SKM-1 (cell line): ENCODE results near the gene MCM8.

Source experiments
- DNase-seq: peaks from one replicate; lab custom pipeline; 2025; ENCODE audit not compliant: unreplicated experiment; lab: John Stamatoyannopoulos, UW

The MCM8 gene

DNA sequence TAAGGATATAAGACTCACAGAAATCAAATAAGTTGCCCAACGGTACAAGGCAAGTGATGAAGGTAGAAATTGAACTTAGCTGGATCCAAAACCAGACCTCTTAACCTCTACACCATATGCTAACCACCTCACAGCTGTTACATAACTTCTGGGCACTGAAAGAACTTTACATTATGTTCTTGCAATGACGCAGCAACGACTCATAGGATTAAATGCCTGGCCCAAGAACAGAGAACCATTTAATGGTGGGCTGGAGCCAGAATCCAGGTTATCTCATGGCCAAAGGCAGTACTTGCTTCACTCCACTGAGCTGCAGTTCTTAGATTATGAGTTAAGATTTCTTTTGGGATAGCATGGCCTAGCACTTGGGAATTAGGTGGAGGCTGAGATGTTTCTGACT lies 4.5 kb upstream of the MCM8 start:
- DNase-seq = no peak

DNA sequence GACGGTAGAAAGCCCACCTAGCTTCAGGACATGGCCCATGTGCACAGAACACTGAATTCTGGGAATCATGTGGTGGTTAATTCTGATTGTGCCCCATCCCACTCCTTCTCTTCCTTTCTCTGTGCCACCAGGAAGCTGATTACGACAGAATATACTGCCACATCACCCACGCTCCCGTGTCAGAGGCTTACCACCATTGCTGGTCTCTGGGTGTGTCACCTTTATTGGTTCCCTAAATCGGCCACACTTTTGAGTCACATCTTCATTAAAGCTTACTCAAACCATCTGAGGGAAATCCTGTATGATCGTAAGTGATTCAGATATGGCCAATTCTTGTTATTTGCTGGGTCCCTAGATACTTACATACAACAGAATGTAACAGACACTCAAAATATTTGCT lies 3.2 kb upstream of the MCM8 start:
- no peak for DNase-seq

- DNase-seq = no peak
These were observed 545 bp upstream of the MCM8 start for GRCh38 chr20:5949943-5950270.

- no peak for DNase-seq
These were observed 17.0 kb downstream of the MCM8 start for GRCh38 chr20:5967469-5967868.

GRCh38 chr20:5968462-5968861 lies 18.0 kb downstream of the MCM8 start:
- no peak for DNase-seq

- no peak for DNase-seq
These were observed 19.0 kb downstream of the MCM8 start for GRCh38 chr20:5969348-5969935.

GRCh38 chr20:5969940-5970339 lies 19.5 kb downstream of the MCM8 start:
- no peak for DNase-seq

DNA sequence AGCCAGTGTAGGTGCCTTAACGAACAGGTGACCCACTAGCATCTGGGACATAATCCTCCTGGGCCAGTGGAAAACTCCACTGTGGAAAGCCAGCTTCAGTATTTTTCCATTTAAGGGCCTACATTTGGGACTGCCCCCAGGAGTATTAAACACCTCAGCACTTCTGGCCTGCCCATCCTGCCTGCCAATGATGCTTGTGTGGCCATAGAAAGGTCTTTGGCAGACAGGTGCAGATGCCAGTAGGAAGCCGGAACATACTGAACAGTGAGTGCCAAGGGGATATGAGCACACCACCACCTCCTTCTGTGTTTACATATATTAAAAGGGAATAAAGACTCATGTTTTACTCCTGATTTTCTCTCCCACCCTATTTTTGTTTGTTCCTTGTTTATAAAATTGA lies 19.9 kb downstream of the MCM8 start:
- DNase-seq = no peak

- DNase-seq = no peak
These were observed 20.8 kb downstream of the MCM8 start for GRCh38 chr20:5971203-5971602.

GRCh38 chr20:5973172-5973571 lies 22.7 kb downstream of the MCM8 start:
- no peak for DNase-seq

GRCh38 chr20:5973971-5974370 lies 23.5 kb downstream of the MCM8 start:
- DNase-seq = peak; percentile 12

GRCh38 chr20:5974531-5974930 lies 24.1 kb downstream of the MCM8 start:
- no peak for DNase-seq

- no peak for DNase-seq
These were observed 25.3 kb downstream of the MCM8 start for GRCh38 chr20:5975778-5976177.

- no peak for DNase-seq
These were observed 26.8 kb downstream of the MCM8 start for GRCh38 chr20:5977223-5977622.

DNA sequence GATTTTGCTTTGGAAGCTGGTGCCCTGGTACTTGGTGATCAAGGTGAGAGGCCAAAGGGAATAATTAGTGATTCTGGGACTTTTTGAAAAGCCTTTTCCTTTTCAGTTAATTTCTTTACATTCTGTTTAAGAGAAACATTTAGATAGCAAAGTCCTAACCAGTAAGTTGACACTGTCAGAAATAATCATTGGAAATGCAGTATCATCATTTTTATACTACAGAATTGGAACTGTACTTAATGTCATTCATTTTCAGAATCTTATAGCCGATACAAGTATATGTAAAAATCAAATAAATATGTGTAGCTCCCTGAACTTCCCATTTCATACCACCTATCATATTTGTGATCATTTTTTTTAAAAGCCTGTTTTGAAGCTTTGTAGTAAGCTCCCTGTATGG lies 27.5 kb downstream of the MCM8 start:
- no peak for DNase-seq

DNA sequence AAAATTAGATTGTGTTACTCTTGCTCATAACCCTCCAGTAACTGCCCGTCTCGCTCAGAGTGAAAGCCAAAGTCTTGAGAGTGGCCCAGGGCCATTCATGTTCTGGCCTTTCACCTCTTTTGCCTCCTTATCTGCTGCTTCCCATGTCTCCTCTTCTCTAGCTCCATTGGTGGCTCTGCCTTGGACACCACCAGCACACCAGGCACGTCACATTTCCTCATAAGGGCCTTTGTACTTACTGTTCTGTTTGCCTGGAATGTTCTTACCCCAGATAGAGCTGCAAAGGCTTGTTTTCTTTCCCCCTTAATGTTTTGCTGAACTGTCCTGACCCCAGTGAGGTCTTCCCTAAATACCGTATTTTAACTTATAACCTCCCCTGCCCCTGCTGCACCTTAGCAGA lies 29.3 kb downstream of the MCM8 start:
- no peak for DNase-seq

- DNase-seq = no peak
These were observed 30.5 kb downstream of the MCM8 start for GRCh38 chr20:5980720-5981538.

GRCh38 chr20:5987383-5987782 lies 36.9 kb downstream of the MCM8 start:
- DNase-seq = no peak

DNA sequence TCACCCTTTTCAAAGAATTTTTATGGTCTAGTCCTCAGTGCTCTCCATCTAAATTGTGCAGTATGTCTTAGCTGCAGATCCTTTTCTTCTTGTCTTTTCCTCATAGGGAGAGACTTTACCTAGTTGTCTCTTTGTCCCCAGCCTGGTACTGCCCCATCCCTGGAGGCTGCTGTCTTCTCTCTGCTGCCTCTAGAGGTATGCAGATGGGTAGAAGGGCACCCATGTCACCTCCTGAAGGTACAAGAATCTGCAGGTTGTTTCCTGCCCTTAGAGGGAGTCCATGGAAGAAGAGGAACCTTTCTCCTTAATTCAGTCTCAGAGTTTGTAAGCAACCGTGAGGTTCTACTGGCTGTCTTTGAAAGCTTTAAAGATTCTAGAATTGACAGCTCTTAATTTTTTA lies 39.1 kb downstream of the MCM8 start:
- no peak for DNase-seq

- no peak for DNase-seq
These were observed 40.5 kb downstream of the MCM8 start for GRCh38 chr20:5990946-5991345.

DNA sequence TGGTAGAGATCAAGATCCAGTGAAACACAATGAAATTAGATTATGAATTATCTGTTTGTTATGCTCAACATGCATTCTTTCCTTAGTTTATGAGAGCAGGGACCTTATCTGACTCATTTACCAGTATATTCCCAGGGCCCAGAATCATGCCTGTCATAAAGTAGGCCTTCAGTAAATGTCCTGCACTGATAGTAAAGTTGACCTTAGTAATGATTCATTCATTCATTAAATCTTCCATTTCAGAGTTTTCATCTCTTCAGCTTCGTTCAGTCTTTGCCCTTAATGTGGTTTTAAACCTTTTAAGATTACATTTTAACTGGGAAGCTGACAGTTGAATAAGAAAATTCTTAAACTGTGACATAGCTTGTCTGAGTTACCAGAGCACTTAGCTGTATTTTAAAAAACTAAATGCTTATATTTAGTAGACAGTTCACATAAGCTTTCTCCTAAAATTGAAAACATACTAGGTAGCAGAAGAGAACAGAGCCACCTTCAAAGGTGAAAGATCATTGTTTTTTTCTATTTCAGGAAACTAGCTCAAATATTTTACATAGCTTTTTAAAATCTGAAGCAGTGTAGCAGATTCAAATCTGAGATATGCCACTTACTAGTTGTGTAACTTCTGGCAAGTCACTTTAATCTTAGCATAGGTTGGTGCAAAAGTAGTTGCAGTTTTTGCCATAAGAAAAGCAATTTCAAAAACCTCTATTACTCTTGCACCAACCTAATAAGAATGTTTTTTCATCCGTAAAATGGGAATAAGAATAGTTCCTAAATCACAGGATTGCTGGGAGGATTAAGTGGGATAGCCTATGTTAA lies 41.4 kb downstream of the MCM8 start:
- DNase-seq = no peak

DNA sequence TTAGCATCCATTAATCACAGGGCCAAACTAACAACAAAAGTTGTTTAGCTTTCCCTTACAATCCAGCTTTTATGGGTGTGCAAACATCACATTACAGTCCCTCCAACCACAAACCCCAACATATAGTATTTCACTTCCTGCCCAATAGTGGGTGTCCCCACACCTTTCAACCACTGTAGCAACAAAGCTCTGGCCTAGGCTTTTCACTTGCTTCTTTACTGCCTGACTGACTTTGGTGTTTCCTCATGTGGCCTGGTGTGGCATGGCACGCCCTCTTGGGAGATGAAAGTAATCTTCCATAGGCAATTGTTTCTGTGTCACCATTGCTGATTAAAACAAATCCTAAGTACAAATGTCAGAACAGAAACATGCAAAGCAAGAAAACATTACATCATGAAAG lies 46.3 kb downstream of the MCM8 start:
- peak; percentile 12 for DNase-seq
